ENCODE data around the gene ZNF467.

The ZNF467 gene

DNA sequence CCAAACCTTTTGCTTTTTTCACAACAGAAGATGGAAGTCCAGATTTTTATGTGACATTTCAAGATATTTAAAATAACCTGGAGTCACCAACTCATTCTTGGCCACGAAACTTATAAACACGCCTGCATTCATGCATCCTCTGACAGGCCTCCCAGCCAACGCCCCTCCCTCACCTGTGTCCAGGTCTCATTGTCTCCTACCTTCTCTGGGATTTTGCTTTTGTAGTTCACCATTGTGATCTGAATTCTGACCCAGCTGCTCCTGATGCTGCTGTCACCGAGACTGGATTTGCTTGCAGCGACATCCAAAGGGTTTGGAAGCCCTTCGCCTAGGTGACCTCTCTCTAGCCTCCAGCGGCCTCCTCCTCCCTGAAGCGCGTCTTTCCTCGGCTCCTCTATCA is 10.8 kb downstream of the ZNF467 start:
- Histone ChIP-seq H3K36me3 (no peaks in the 10 kb centered on the region; the same call in 1 of the 2 replicates), H3K9me3 (ENCODE audit: severe bottlenecking) (no peaks in the 10 kb centered on the region), H3K27ac (no peak overlapping the region), H3K27me3 (ENCODE audit: insufficient read depth, low read depth, severe bottlenecking) (no peaks in the 10 kb centered on the region), H3K4me3 (ENCODE audit: low read depth, low read length) (no peak overlapping the region)
- no peak for DNase-seq
- TF ChIP-seq CTCF (IDR thresholded peaks at IDR 0.05; ENCODE audit: low read depth, low read length): no peak

DNA sequence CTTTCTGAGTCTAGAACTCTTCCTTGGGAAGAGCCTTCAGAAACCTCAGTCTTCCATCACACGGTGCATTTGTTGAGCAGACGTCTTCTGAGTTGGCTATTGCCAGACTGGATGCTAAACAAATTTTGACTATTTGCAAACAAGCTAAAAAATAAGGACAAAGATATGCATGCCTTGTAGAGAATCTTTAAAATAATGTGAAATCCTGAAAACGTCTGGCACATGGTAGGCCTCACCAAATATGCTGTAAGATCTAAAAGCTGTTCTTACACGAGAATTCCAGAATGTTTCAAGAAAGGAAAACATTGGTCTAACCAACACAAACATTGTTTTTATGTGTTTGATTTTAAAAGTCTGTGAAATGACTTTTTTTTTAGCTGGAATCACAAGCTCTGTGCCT is 11.3 kb downstream of the ZNF467 start:
- Histone ChIP-seq H3K27me3 (ENCODE audit: insufficient read depth, low read depth, severe bottlenecking) (no peaks in the 10 kb centered on the region), H3K27ac (no peak overlapping the region), H3K9me3 (ENCODE audit: severe bottlenecking) (no peaks in the 10 kb centered on the region), H3K4me3 (ENCODE audit: low read depth, low read length) (no peak overlapping the region), H3K36me3 (no peaks in the 10 kb centered on the region; the same call in 1 of the 2 replicates)
- TF ChIP-seq CTCF (IDR thresholded peaks at IDR 0.05; ENCODE audit: low read depth, low read length): no peak
- DNase-seq: no peak

DNA sequence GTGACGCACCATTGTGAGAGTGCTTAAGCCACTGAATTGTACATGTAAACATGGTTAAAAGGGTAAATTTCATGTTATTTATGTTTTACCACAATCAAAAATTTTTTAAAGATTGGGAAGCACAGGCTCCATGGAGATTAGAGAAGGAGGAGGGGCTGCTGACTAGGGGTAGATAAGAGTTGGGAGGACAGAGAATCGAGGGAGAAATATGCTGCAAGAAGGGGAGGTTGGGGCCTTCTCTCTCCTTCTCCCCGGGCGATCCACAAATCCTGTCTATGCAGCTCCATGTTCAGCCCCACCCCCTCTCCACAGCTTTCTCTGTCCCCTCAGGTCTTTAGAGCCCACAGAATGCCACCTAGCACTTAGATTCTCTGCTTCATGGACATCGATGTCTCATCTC is 12.1 kb downstream of the ZNF467 start:
- DNase-seq: no peak
- H3K27me3 ChIP-seq (ENCODE audit: insufficient read depth, low read depth, severe bottlenecking): no peaks in the 10 kb centered on the region
- H3K27ac ChIP-seq: no peak overlapping the region
- no peaks in the 10 kb centered on the region; the same call in 1 of the 2 replicates for H3K36me3 ChIP-seq
- no peak overlapping the region for H3K4me3 ChIP-seq (ENCODE audit: low read depth, low read length)
- TF ChIP-seq CTCF (IDR thresholded peaks at IDR 0.05; ENCODE audit: low read depth, low read length): no peak
- no peaks in the 10 kb centered on the region for H3K9me3 ChIP-seq (ENCODE audit: severe bottlenecking)

DNA sequence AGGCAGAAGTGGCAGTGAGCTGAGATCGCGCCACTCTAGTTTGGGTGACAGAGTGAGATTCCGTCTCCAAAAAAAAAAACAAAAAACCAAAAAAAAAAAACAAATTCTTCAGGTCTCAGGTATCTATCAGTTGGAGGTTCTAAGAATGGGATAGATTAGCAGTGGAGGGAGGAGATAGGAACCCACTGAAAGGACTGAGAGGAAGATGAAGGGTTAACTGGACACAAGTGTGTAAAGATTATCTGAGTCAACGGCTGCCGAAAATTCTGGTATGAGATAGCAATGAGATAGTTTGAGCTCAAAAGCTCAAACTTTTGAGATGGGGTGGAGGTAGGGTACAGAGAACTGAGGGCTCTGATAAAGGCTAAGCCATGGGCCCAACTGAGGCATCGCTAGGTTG is 12.8 kb downstream of the ZNF467 start:
- no peak for TF ChIP-seq CTCF (IDR thresholded peaks at IDR 0.05; ENCODE audit: low read depth, low read length)
- no peaks in the 10 kb centered on the region; the same call in 1 of the 2 replicates for H3K36me3 ChIP-seq
- no peak overlapping the region for H3K4me3 ChIP-seq (ENCODE audit: low read depth, low read length)
- no peak overlapping the region for H3K27ac ChIP-seq
- DNase-seq: no peak
- no peaks in the 10 kb centered on the region for H3K9me3 ChIP-seq (ENCODE audit: severe bottlenecking)
- no peaks in the 10 kb centered on the region for H3K27me3 ChIP-seq (ENCODE audit: insufficient read depth, low read depth, severe bottlenecking)

GRCh38 chr7:149759093-149759860 is 14.1 kb downstream of the ZNF467 start:
- Histone ChIP-seq H3K36me3 (no peaks in the 10 kb centered on the region), H3K27ac (no peak overlapping the region), H3K9me3 (ENCODE audit: severe bottlenecking) (no peaks in the 10 kb centered on the region), H3K27me3 (ENCODE audit: insufficient read depth, low read depth, severe bottlenecking) (no peaks in the 10 kb centered on the region), H3K4me3 (ENCODE audit: low read depth, low read length) (no peak overlapping the region)
- DNase-seq: no peak
- no peak for TF ChIP-seq CTCF (IDR thresholded peaks at IDR 0.05; ENCODE audit: low read depth, low read length)

Measured in WERI-Rb-1 (cell line).